SW480 (cell line): ENCODE measurements around the gene TSPAN9.

Source experiments
- DNase-seq: peaks from one replicate; pipeline ENCODE4 v3.0.0-alpha.2; 2016; ENCODE audit warnings: low spot score

Gene TSPAN9

DNA sequence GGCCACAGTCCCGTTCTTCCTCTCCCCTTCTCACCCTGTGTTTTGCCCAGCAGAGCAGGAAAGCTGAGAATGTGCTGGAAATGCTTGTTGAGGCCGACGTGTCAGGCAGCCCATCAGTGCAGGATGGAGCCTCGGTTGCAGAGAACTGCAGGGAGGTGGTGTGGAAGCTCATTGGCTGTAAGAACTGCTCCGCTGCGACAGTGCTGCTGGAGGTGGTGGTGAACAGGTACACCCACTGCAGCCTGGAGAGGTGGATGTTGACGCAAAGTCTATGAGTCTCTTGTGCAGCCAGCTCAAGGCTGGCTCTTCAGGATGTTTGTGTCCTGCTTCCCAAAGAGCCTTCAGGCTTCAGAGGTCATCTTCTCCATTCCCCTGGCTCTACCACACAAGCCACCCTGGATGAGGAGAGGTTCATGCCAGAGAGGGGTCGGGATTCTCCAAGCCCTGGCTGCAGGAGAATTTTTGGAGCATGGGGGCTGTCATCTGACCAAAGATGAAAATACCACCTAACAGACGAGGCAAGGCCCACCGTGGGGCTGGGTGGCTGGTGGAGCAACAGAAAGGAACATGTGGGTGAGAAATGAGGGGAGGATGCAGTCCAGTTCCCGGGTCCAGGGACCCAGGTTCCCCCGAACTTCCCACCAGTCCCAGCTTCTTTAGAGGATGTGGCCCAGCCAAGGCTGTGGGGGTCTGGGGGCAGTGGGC, 239.7 kb downstream of the TSPAN9 start:
- no peak for DNase-seq

DNA sequence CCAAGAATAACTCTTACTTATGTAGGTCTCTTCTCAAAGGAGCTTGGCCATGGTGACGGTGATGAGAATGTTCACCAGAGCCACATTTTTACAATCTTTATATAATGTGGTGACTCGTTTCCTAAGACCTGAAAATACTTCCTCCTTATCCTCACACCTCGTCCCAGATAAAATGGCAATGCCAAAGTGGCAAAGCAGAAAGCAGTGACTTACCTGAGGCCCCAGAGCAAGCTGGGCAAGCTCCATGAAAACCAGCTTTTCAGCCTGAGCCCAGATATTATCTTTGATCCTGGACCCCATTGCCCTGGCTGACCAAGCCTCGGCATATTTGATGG, 240.3 kb downstream of the TSPAN9 start:
- DNase-seq = no peak

- DNase-seq = no peak
Measured at GRCh38 chr12:3317841-3318501, 240.8 kb downstream of the TSPAN9 start.

GRCh38 chr12:3319723-3320492, 242.7 kb downstream of the TSPAN9 start:
- DNase-seq = no peak

DNA sequence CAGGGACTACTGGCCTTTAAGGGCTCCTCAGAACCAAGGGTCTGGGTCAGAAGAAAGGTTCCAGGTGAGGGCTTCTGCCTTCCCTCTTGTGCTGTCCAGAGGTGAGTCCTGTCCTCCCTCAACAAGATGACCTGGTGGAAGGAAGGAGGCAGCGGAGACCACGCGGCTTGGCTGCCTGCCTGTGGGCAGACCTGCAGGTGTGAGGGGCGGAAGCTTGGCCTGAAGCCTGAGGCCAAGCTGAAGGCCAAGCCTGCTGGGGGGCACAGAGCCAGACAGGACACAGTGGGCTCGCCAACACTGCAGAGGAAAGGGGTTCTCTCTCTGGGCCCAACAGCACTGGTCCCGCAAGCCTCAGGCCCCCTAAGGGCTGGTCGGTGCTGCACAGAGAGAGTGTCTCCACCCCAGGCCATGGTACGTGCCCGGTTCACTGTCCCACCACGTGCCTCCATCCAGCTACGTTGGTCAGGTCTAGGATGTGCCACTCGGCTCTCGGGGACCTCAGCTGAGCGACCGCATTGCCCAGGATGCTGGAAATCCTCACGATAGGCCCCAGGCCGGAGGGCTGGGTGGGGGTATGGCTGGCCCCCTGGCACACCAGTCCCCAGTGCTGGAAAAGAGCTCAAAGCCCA, 243.8 kb downstream of the TSPAN9 start:
- no peak for DNase-seq

GRCh38 chr12:3321881-3322280, 244.7 kb downstream of the TSPAN9 start:
- no peak for DNase-seq

GRCh38 chr12:3323002-3323685, 246.0 kb downstream of the TSPAN9 start:
- no peak for DNase-seq

DNA sequence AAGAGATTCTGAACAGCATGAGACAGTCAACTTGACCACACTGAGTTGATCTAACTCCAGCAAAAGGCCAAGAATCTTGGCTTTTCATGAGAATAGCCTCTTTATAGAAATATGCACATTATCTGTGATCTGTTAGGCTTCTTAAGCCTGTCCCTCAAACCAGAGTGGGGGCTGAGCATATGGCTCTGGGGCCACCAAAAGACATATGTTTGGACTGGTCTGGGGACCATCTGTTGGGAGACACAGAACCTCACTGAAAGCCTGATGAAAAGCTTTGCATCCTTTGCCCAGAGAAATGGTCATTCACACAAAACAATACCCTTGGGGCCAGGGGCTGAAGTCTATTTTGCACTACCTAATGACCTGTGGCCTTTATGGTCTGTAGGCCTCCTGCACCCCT, 248.6 kb downstream of the TSPAN9 start:
- DNase-seq = no peak

DNA sequence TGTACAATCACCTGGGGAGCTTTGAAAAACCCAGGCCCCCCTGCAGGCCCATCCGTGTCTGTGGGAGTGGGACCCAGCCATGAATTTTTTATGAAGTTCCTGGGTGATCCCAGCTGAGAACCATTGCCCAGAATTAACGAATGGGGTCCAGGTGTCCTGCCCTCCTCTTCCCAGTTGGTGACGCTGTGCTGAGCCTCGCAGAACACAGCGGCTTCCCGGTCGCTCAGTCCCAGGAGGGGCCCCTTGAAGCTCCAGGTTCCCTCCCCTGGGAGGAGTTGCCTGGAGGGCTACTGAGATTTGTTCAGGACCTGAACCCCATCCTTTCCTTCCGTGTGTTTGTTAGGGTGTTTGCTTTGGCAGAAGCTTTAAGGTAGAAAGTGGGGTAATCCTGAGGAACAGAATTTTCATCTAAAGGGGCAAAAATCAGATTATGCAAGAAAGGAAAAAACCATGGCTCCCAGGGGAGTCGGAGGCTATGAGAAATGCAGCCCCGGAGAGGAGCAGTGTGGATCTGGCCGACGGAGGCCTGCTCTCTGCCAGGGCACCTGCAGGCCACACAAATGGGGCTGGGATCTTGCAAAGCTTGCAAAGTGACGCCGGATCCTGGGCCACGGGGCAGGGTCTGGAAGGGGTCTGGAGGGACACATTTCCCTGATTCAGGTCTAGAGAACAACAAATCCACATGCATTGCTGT, 249.1 kb downstream of the TSPAN9 start:
- DNase-seq = no peak

DNA sequence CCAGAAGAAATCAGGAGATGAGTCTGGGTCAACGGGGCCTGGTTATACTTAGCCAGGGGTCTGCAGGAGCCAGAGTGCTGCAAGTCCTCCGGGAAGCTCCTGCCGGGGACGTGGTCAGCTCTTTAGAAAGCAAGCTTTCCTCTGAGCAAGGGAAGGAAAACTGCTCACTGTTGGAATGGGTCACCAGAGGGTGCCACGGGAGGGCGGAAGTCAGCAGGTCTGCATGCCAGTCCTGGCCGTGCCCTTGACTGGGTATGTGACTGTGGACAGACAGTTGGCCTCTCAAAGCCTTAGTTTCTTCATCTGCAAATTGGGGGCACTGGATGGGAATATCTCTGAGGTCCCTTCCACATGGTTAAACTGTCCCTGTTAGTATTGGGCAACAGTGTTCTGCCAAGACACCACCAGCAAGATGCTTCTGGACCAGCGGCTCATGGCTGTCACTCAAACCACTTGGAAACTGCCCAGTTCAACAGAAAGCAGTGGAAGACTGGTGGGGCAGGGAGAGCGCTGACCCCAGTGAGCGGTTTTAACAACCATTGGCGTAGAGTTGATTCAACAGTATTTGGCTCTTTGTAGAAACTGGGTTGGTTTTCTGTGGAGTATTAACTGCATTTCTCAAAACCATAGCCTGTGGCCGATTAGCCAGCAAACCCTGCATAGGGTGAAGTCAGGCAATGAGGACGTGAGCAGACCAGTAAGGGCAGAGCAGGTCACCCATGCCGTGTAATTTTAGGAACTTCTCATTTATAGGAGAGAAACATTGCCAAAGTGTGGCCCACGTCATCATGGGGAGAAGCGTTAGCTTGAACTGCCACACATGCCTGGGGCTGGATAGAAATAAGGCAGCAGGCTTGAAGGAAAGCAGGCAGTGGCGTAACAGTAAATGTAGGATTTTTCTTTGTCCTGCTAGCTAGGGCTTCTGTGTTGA, 249.9 kb downstream of the TSPAN9 start:
- DNase-seq = no peak

GRCh38 chr12:3328081-3328480, 250.9 kb downstream of the TSPAN9 start:
- no peak for DNase-seq

GRCh38 chr12:3328571-3328970, 251.4 kb downstream of the TSPAN9 start:
- DNase-seq = no peak

GRCh38 chr12:3329361-3329760, 252.2 kb downstream of the TSPAN9 start:
- no peak for DNase-seq

DNA sequence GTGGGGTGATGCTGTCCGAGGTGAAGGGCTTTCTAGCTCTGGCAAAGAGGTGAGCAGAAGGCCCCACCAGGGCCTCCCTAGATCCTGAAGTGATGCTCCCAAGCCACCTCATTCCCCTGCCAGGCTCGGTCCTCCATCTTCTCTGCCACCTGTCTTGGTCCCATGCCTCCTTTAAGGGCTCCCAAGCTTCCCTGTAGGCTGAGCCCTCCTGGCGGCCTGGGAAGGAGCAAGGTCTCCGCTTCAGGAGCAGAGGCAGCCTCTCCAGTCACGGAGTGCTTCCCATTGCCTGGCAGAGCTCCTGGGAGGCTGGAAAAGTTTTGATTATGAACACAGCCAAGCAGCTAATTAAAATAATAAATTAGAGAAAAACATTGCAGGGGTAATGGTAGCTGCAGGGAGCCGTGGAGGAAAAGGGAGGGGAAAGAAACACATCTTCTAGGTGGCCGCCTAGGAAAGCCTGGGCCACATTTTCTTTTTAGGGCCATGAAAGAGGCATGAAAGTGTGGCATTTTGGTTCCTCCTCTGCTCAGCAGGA, 253.9 kb downstream of the TSPAN9 start:
- no peak for DNase-seq

DNA sequence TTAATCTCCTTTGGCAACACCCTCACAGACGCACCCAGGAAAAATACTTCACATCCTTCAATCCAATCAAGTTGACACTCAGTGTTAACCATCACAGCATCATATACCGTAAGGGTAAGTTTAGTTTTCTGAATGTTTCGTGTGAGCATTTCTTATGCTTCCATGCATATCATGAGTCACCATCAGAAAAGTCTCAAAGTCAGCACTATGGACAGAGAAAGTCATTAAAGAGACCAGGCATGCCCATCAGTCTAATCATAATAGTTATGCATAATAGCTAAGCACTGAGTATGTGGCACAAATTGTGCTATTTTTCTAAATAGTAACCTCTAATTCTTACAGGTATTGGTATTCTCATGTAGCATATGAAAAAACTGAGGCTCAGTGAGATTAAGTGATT, 255.0 kb downstream of the TSPAN9 start:
- DNase-seq = no peak

DNA sequence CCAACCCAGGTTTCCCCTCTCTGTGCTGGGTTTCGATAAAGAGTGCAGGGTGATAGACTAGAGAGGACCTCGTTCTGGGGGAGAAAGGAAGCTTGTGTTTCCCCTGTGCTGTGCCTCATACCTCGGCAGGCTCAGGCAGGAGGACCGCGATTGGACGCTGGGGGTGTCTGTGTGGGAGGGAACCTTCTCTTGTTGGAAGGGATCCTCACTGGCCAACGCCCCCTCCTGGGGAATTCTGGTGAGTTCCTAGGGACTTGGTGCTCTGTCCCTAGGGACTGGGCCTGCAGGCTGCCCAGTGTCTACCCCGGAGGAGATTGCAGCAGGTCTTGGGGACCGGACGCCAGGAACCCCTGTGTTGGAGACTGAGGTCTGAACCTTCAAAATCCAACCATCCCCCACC, 256.4 kb downstream of the TSPAN9 start:
- DNase-seq = no peak

DNA sequence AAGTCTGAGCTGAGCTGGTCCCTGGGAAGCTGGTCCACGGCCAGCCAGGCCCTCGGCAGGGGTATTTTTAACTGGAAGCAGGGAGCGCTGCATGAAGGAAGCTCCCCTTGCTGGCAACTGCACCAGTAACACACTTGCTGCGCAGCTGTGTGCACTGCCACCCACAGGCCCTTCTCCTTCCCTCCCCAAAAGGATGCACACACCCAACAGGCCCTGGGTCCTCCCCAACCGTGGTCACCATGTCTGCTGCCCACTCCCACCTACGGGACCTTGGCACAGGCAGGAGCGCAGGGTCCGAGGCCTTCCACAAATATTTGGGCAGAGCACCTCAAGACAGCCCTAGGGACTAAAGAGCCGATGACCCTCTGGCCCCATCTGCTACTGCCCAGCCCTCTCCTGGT, 256.8 kb downstream of the TSPAN9 start:
- no peak for DNase-seq

- DNase-seq = no peak
Measured at GRCh38 chr12:3335078-3335487, 257.9 kb downstream of the TSPAN9 start.
